Inferior parietal cortex (tissue), 1 donor: ENCODE data around the gene ANKRD9.

Experiments used
- DNase-seq: peaks from one replicate; pipeline ENCODE4 v3.0.0-alpha.2; 2016; ENCODE audit errors: extremely low spot score

The ANKRD9 gene

GRCh38 chr14:102513899-102514772, 4.6 kb upstream of the ANKRD9 start:
- no peak for DNase-seq

- no peak for DNase-seq
Measured at GRCh38 chr14:102512793-102513300, 3.3 kb upstream of the ANKRD9 start.

GRCh38 chr14:102511538-102511937, 2.0 kb upstream of the ANKRD9 start:
- no peak for DNase-seq

GRCh38 chr14:102510616-102511520, 1.3 kb upstream of the ANKRD9 start:
- DNase-seq: no peak

GRCh38 chr14:102508774-102509745, 516 bp downstream of the ANKRD9 start:
- no peak for DNase-seq

GRCh38 chr14:102508410-102508773, 1.2 kb downstream of the ANKRD9 start:
- no peak for DNase-seq

GRCh38 chr14:102507857-102508312, 1.7 kb downstream of the ANKRD9 start:
- no peak for DNase-seq

- no peak for DNase-seq
Measured at GRCh38 chr14:102507081-102507856, 2.3 kb downstream of the ANKRD9 start.

- DNase-seq: no peak
Measured at GRCh38 chr14:102506626-102506925, 3.0 kb downstream of the ANKRD9 start.

GRCh38 chr14:102505775-102506625, 3.6 kb downstream of the ANKRD9 start:
- DNase-seq: no peak

- no peak for DNase-seq
Measured at GRCh38 chr14:102505000-102505619, 4.5 kb downstream of the ANKRD9 start.

GRCh38 chr14:102504328-102504999, 5.1 kb downstream of the ANKRD9 start:
- no peak for DNase-seq

GRCh38 chr14:102503641-102504327, 5.8 kb downstream of the ANKRD9 start:
- DNase-seq: no peak

GRCh38 chr14:102502571-102502970, 7.0 kb downstream of the ANKRD9 start:
- no peak for DNase-seq

GRCh38 chr14:102501751-102502315, 7.7 kb downstream of the ANKRD9 start:
- DNase-seq: no peak

GRCh38 chr14:102500713-102501112, 8.9 kb downstream of the ANKRD9 start:
- no peak for DNase-seq

GRCh38 chr14:102500158-102500662, 9.4 kb downstream of the ANKRD9 start:
- no peak for DNase-seq
